ENCODE measurements around the gene CACNA1I.

Gene CACNA1I

DNA sequence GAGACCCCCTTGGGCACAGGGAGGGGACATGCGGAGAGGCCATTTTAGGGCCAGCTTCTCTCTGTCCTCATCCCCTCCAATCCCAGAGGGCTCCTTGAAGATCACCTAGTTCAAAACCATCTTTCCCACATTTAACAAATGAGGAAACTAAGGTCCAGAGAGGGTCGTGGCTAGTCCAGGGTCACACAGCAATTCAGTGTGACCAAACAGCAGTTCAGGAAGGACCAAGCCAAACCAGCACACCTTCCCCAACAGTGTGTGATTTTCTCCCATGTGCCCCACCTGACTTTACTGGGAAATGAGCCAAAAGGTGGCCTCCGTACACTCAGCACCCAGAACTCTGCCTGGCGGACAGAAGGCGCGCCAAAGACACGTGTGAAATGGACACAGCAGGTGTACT is 51.3 kb downstream of the CACNA1I start:
- no peak for DNase-seq

DNA sequence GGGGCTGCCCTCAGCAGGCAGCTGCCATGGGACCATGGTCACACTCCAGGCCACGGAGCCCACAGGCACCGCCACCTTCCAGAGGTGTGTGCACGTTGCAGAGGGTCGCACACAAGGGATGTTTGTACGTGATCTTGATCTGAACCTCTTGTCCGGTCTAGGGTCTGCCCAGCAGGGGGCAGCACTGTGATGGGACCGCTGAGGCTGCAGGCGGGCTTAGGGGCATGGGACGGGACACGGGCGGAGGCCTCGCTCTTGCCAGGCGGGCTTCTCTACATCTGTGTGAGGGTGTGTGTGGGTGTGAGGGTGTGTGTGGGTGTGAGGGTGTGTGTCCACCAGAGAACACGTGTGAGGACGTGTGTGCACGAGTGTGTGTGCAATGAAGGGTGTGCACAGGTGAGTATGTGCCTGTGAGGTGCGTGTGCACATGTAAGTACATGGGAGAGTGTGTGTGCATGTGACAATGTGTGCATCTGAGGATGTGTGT is 52.4 kb downstream of the CACNA1I start:
- DNase-seq = peak in 19 of 56 donors; percentile 1 to 65 (median 15)

DNA sequence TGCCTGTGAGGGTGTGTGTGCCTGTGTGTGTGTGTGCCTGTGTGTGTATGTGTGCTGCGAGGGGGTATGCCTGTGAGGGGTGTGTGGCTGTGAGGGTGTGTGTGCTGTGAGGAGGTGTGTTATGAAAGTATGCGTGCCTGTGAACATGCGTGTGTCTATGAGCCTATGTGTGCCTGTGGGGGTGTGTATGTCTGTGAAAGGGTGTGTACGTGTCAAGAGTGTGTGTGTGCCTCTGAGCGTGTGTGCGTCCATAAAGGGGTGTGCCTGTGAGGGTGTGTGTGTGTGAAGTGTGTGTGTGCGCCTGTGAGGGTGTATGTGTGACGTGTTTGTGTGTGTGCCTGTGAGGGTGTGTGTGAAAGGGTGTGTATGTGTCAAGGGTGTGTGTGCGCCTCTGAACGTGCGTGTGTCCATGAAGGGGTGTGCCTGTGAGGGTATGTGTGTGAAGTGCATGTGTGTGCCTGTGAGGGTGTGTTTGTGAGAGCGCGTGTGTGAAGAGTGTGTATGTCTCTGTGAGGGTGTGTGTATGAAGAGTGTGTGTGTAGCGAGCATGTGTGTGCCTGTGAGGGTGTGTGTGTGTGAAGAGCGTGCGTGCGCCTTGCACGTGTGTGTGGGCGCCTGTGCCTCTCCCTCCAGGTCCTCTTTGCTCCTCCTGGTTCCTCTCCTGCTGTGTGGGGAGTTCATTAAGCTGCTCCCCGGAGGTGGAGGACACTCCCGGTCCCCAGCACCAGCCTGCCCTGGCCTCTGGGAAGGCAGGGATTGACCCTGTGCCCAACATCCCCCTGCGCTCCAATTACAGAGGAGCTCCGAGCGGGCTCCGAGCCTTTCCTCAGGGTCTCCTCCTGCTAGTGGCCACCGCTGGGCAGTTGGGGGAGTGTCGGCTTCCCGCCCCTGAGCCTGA is 53.3 kb downstream of the CACNA1I start:
- DNase-seq = no peak

- DNase-seq = no peak
These were observed 53.9 kb downstream of the CACNA1I start for GRCh38 chr22:39624501-39624821.

GRCh38 chr22:39625569-39626537 is 55.3 kb downstream of the CACNA1I start:
- DNase-seq = peak in 18 of 56 donors; percentile 14 to 76 (median 39)

- no peak for DNase-seq
These were observed 56.7 kb downstream of the CACNA1I start for GRCh38 chr22:39627208-39627607.

- DNase-seq = no peak
These were observed 57.5 kb downstream of the CACNA1I start for GRCh38 chr22:39627865-39628562.

GRCh38 chr22:39628563-39629080 is 58.1 kb downstream of the CACNA1I start:
- DNase-seq = no peak

- no peak for DNase-seq
These were observed 59.3 kb downstream of the CACNA1I start for GRCh38 chr22:39629851-39630250.

GRCh38 chr22:39630721-39631120 is 60.2 kb downstream of the CACNA1I start:
- peak in 2 of 56 donors; percentile 11 to 36 for DNase-seq

GRCh38 chr22:39631381-39632286 is 61.1 kb downstream of the CACNA1I start:
- DNase-seq = no peak

DNA sequence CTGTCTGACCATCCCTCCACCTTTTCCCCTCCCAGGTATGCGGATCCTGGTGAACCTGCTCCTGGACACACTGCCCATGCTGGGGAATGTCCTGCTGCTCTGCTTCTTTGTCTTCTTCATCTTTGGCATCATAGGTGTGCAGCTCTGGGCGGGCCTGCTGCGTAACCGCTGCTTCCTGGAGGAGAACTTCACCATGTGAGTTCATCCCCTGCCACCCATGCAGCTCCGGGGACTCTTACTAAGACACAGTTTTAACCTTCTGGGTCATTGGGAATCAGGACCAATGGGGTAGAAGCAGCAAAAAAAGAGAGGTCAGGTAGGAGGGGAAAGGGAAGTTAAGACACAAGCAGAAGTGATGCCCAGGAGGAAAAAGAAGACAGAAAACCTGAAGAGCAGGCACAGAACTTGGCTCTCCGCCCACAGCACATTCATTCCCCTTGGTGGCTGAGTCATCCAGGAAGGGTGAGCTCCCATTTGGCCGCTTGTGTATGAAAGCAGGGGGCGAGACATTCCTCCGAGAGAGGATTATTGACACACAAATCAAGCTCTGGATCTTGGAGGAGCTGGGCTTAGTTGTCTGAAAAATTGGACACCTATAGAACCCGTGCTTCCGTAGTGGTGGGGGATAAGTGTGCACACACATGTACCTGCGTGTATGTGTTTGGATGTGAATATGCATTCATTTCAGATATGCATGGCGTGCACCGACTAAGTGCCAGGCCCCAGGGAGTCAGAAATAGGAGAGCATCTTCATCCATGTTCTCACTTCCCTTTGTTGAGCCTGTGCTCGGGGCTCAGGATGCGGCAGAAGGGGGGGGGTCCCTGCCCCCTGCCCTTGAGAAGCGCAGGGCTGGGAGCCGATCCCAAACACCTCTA is 64.2 kb downstream of the CACNA1I start:
- DNase-seq = peak in 7 of 56 donors; percentile 3 to 28 (median 13)

- DNase-seq = no peak
These were observed 65.2 kb downstream of the CACNA1I start for GRCh38 chr22:39635719-39636118.

DNA sequence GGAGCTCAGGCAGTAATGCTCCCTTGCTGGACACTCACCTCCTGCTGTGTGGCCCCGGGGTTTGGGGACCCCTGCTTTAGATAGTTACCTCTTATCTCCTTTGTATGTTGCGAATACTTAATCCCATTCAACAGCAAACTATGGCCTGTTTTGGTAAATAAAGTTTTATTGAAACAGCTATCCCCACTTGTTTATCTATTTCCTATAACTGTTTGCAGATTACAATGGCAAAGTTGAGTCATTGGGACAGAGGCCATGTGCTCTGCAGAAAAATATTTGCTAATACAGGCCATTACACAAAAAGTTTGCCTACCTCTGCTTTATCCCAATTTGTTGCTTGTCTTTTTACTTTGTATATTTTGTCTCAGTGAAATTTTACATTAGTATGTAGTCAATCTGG is 68.4 kb downstream of the CACNA1I start:
- DNase-seq = no peak

DNA sequence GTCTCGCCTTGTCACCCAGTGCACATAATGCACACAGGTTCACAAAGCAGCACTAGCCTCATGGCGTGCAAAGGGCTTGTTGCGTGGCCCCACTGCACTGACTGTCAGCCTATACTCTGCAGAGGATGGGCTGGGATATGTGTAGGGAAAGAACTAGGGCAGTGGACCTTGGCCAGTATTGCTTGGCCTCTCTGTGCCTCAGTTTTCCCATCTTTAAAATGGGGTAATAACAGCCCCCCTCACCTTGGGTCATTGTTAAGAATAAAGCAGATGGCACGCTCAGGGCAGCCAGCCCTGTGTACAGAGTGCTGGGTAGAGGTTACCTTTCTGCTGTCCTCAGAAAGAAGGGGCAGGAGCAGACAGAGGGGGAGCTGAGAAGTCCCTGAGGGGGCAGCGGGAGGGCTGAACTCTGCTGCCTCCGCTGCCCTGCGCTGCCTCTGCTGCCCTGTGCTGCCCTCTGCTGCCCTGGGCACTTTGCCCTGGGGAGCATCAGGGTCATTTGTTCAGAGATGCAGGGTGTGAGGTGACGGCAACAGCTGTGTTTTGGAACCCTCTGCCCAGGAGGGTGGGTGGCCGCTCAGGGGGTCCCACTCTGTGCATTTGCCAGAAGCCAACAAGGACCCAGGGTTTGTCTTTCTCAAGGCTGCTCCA is 71.2 kb downstream of the CACNA1I start:
- no peak for DNase-seq

GRCh38 chr22:39643311-39644083 is 72.9 kb downstream of the CACNA1I start:
- DNase-seq = peak in 8 of 56 donors; percentile 7 to 26 (median 18)

GRCh38 chr22:39645532-39645931 is 75.0 kb downstream of the CACNA1I start:
- no peak for DNase-seq
